Mesenchymal stem cell (in vitro differentiated cells and primary cell): Measurements from ENCODE around the gene UGT1A7.

ENCODE experiments used
- DNase-seq: peaks from one replicate; pipeline ENCODE4 v3.0.0-alpha.2; 2013
- H2AFZ ChIP-seq: one replicate; pipeline ENCODE4 v1.6.1; 2013; ENCODE audit warnings: low read depth, mild to moderate bottlenecking, control low read depth, inconsistent platforms, low read length, moderate library complexity
- H2AK5ac ChIP-seq: 2 replicates; pipeline ENCODE4 v1.6.1; 2013; ENCODE audit warnings: low read length, moderate library complexity, mild to moderate bottlenecking, inconsistent platforms; ENCODE audit not compliant: severe bottlenecking
- H2BK120ac ChIP-seq: one replicate; pipeline ENCODE4 v1.6.1; 2013; ENCODE audit warnings: low read depth, mild to moderate bottlenecking, inconsistent platforms, low read length, moderate library complexity
- H2BK12ac ChIP-seq, 2 experiments: one replicate each; pipeline ENCODE4 v1.6.1; 2013; ENCODE audit warnings: inconsistent platforms in 2 of 2, low read length in 2 of 2, mild to moderate bottlenecking in 2 of 2, moderate library complexity in 2 of 2, control low read depth in 1 of 2
- H2BK15ac ChIP-seq: one replicate; pipeline ENCODE4 v1.6.1; 2013; ENCODE audit warnings: mild to moderate bottlenecking, low read depth, inconsistent platforms; ENCODE audit not compliant: poor library complexity, severe bottlenecking
- H2BK5ac ChIP-seq: 2 replicates; pipeline ENCODE4 v1.6.1; 2013; ENCODE audit warnings: low read depth, mild to moderate bottlenecking, low read length, control low read depth, inconsistent platforms; ENCODE audit not compliant: poor library complexity, severe bottlenecking
- H3K14ac ChIP-seq, 2 experiments: one replicate each; pipeline ENCODE4 v1.6.1; 2013; ENCODE audit warnings: inconsistent platforms in 2 of 2, low read length in 2 of 2, control low read depth in 1 of 2, mild to moderate bottlenecking in 1 of 2, moderate library complexity in 1 of 2
- H3K18ac ChIP-seq, 2 experiments: one replicate each; pipeline ENCODE4 v1.6.1; 2013; ENCODE audit warnings: inconsistent platforms in 2 of 2, low read length in 2 of 2, control low read depth in 1 of 2, low read depth in 1 of 2, mild to moderate bottlenecking in 1 of 2
- H3K23ac ChIP-seq, 2 experiments: one replicate each; pipeline ENCODE4 v1.6.1; 2013; ENCODE audit warnings: inconsistent platforms in 2 of 2, low read length in 2 of 2, mild to moderate bottlenecking in 2 of 2, moderate library complexity in 2 of 2, control low read depth in 1 of 2
- H3K27ac ChIP-seq: 2 replicates; pipeline ENCODE4 v1.5.1; 2013; ENCODE audit warnings: mild to moderate bottlenecking, moderate library complexity, low read length, control low read depth, inconsistent platforms; ENCODE audit not compliant: poor library complexity, severe bottlenecking
- H3K27me3 ChIP-seq, 2 experiments: 2 replicates each; pipeline versions ENCODE4 v1.6.1 to v1.7.0; 2013; ENCODE audit warnings: low read length in 2 of 2, mild to moderate bottlenecking in 2 of 2, moderate library complexity in 2 of 2, control low read depth in 1 of 2, inconsistent platforms in 1 of 2; ENCODE audit not compliant: control insufficient read depth in 1 of 2, insufficient read depth in 1 of 2
- H3K36me3 ChIP-seq, 2 experiments: 2 replicates each; pipeline versions ENCODE4 v1.6.1 to v1.7.0; 2013; ENCODE audit warnings: low read length in 2 of 2, control low read depth in 1 of 2, inconsistent platforms in 1 of 2, low read depth in 1 of 2, mild to moderate bottlenecking in 1 of 2; ENCODE audit not compliant: insufficient read depth in 2 of 2, control insufficient read depth in 1 of 2
- H3K4ac ChIP-seq, 2 experiments: one replicate each; pipeline ENCODE4 v1.6.1; 2013; ENCODE audit warnings: inconsistent platforms in 2 of 2, low read length in 2 of 2, mild to moderate bottlenecking in 2 of 2, moderate library complexity in 2 of 2, control low read depth in 1 of 2, low read depth in 1 of 2
- H3K4me1 ChIP-seq: 2 replicates; pipeline ENCODE4 v1.6.1; 2013; ENCODE audit warnings: low read depth, low read length, control low read depth; ENCODE audit not compliant: control insufficient read depth, insufficient read depth
- H3K4me2 ChIP-seq: 2 replicates; pipeline ENCODE4 v1.6.1; 2013; ENCODE audit warnings: low read length, mild to moderate bottlenecking, inconsistent platforms; ENCODE audit not compliant: poor library complexity, severe bottlenecking
- H3K4me3 ChIP-seq, 2 experiments: 2 replicates each; pipeline versions ENCODE4 v1.5.1 to v1.7.0; 2013; ENCODE audit warnings: low read length in 2 of 2, mild to moderate bottlenecking in 2 of 2, control low read depth in 1 of 2, low read depth in 1 of 2; ENCODE audit not compliant: insufficient read depth in 1 of 2
- H3K79me1 ChIP-seq: replicated peaks from 2 replicates; pipeline ENCODE4 v1.6.1; 2013; ENCODE audit warnings: mild to moderate bottlenecking, control low read depth, low read length, inconsistent platforms; ENCODE audit not compliant: poor library complexity, severe bottlenecking
- H3K9ac ChIP-seq: 2 replicates; pipeline ENCODE4 v1.7.0; 2013; ENCODE audit warnings: mild to moderate bottlenecking, low read length, moderate library complexity
- H3K9me3 ChIP-seq: 2 replicates; pipeline ENCODE4 v1.7.0; 2013; ENCODE audit warnings: mild to moderate bottlenecking, low read length; ENCODE audit not compliant: control insufficient read depth
- H4K8ac ChIP-seq: one replicate; pipeline ENCODE4 v1.6.1; 2013; ENCODE audit warnings: inconsistent platforms, mild to moderate bottlenecking, low read length, moderate library complexity
- H4K91ac ChIP-seq: one replicate; pipeline ENCODE4 v1.6.1; 2013; ENCODE audit warnings: mild to moderate bottlenecking, low read length, inconsistent platforms
- WGBS: methylation state at CpG from one replicate; pipeline ENCODE4 v1.1.7; 2013; ENCODE audit warnings: mixed read lengths; 5-methylcytosine and 5-hydroxymethylcytosine counted together

UGT1A7 gene

DNA sequence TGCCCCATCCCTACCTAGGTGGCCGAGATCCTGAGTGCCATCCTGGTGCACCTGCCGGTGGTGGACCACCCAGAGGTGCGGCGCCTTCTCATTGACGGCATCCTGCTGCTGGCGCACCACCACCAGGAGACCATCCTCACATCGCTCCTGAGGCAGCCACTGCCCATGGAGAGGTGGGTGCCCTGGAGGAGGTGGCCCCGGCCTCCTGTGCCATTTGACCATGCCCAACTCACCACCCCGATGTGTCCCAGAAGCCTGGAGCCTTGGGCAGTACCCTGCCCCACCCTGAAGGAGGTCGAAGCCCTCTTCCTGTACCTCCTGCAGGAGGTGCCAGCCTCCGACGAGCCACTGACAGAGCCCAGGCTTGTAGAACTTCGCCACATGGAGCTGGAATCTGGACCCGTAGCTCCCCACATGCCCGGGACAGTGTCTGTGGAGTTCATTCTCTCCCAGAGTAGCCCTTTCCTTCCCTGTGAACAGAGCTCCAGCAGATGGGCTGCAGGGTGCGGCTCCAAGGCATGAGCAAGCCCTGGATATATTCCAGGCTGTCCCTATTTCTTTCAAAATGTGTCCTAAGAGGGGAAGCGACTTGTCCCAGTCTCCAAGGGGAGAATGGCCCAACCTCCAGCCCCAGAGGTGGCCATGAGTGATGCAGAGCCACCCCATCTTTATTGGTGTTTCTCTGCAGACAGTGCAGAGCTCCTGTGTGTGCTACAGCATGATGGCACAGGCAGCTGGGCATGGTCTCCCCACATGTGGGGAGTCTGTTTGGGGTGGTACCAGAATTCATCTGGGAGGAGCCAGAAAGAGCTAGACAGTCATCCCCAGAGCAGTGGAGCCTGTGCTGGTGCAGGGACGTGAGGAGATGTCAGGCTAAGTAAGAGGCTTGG, 138.4 kb downstream of the UGT1A7 start:
- H2BK12ac ChIP-seq = no peak overlapping the region
- H3K23ac ChIP-seq = no peak overlapping the region
- H3K9me3 ChIP-seq = no peaks in the 10 kb centered on the region
- H2BK5ac ChIP-seq = no peak overlapping the region
- H3K4me1 ChIP-seq = peaks cover 4% of the 10 kb centered on the region
- H3K9ac ChIP-seq = no peak overlapping the region
- H3K36me3 ChIP-seq = no peaks in the 10 kb centered on the region
- H3K27ac ChIP-seq = no peak overlapping the region
- no peak overlapping the region for H2AK5ac ChIP-seq
- H3K4me3 ChIP-seq = no peak overlapping the region
- H3K27me3 ChIP-seq = peaks cover 21 to 27% of the 10 kb centered on the region in 2 experiments
- WGBS = 85% methylated on average over 18 of the region's 18 CpGs
- no peak overlapping the region for H2BK120ac ChIP-seq
- H3K79me1 ChIP-seq = no peaks in the 10 kb centered on the region
- H3K18ac ChIP-seq = no peak overlapping the region
- H3K4ac ChIP-seq = no peak overlapping the region
- H2AFZ ChIP-seq = no peak overlapping the region
- DNase-seq = no peak
- no peak overlapping the region for H4K8ac ChIP-seq
- no peak overlapping the region for H3K14ac ChIP-seq
- H3K4me2 ChIP-seq = no peak overlapping the region
- H2BK15ac ChIP-seq = no peak overlapping the region
- no peak overlapping the region for H4K91ac ChIP-seq

DNA sequence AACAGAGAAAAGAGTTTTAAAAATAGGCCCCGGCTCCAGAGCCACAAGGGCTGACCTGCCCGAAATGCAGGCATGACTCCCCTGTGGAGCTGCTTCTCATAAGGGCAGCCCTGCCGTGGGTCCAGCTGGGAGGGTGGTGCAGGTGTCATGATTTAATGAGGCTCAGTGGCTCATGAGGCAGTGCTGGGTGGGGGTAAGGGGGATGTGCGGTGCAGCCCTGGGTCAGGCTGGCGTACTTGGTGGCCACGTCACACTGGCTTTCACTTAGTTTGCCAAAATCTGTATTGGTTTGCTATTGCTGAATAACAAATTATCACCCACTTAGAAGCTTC, 139.0 kb downstream of the UGT1A7 start:
- Histone ChIP-seq H2BK15ac (no peak overlapping the region), H3K36me3 (no peaks in the 10 kb centered on the region), H3K4me1 (peaks cover 4% of the 10 kb centered on the region), H3K4ac (no peak overlapping the region), H3K27ac (no peak overlapping the region), H2AK5ac (no peak overlapping the region), H3K9ac (no peak overlapping the region), H3K4me2 (no peak overlapping the region), H3K18ac (no peak overlapping the region), H2BK5ac (no peak overlapping the region), H3K14ac (no peak overlapping the region), H3K23ac (no peak overlapping the region), H3K9me3 (no peaks in the 10 kb centered on the region), H4K8ac (no peak overlapping the region), H2BK12ac (no peak overlapping the region), H2BK120ac (no peak overlapping the region), H2AFZ (no peak overlapping the region), H3K79me1 (no peaks in the 10 kb centered on the region), H3K27me3 (peaks cover 21 to 27% of the 10 kb centered on the region in 2 experiments), H3K4me3 (no peak overlapping the region), H4K91ac (no peak overlapping the region)
- DNase-seq = no peak
- WGBS = 81% methylated on average over 3 of the region's 6 CpGs

DNA sequence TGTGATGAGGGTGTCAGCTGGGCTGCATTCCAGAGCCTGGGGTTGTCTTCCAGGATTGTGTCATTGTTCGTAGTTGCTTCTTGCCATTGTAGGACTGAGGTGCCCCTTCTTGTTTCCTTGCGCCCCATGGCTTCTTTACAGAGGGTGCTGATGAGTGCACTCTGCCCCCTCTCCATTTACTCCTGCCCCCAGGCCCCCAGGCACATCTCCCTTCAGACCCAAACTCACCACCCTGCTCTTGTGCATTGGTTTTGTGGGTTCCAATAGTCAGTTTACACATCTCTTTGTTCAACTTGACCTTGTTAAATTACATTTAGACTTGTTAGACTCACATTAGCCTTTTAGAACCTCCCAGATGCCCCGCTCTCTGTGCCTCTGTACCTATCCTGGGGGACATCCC, 139.5 kb downstream of the UGT1A7 start:
- H3K27ac ChIP-seq = no peak overlapping the region
- H3K9ac ChIP-seq = no peak overlapping the region
- no peak overlapping the region for H3K4me3 ChIP-seq
- no peak overlapping the region for H2AK5ac ChIP-seq
- H3K79me1 ChIP-seq = no peaks in the 10 kb centered on the region
- H4K91ac ChIP-seq = no peak overlapping the region
- no peak overlapping the region for H3K4ac ChIP-seq
- no peak overlapping the region for H2BK15ac ChIP-seq
- H3K4me2 ChIP-seq = no peak overlapping the region
- no peak overlapping the region for H2AFZ ChIP-seq
- no peaks in the 10 kb centered on the region for H3K9me3 ChIP-seq
- WGBS = 87% methylated on average over 2 of the region's 3 CpGs
- no peak overlapping the region for H3K23ac ChIP-seq
- H3K36me3 ChIP-seq = no peaks in the 10 kb centered on the region
- H3K14ac ChIP-seq = no peak overlapping the region
- no peak overlapping the region for H2BK12ac ChIP-seq
- DNase-seq = no peak
- H3K4me1 ChIP-seq = peaks cover 4% of the 10 kb centered on the region
- no peak overlapping the region for H2BK5ac ChIP-seq
- no peak overlapping the region for H3K18ac ChIP-seq
- H2BK120ac ChIP-seq = no peak overlapping the region
- peaks cover 21 to 27% of the 10 kb centered on the region in 2 experiments for H3K27me3 ChIP-seq
- no peak overlapping the region for H4K8ac ChIP-seq

GRCh38 chr2:233821709-233822100, 140.0 kb downstream of the UGT1A7 start:
- WGBS = 83% methylated on average over 8 of the region's 8 CpGs
- no peak overlapping the region for H2AFZ ChIP-seq
- no peak overlapping the region for H3K4me2 ChIP-seq
- no peak overlapping the region for H3K4ac ChIP-seq
- H2AK5ac ChIP-seq = no peak overlapping the region
- no peak overlapping the region for H4K8ac ChIP-seq
- H3K9me3 ChIP-seq = no peaks in the 10 kb centered on the region
- no peak overlapping the region for H3K9ac ChIP-seq
- H3K79me1 ChIP-seq = no peaks in the 10 kb centered on the region
- no peak overlapping the region for H3K18ac ChIP-seq
- H3K27me3 ChIP-seq = peaks cover 21 to 27% of the 10 kb centered on the region in 2 experiments
- H3K36me3 ChIP-seq = no peaks in the 10 kb centered on the region
- H2BK5ac ChIP-seq = no peak overlapping the region
- H3K4me3 ChIP-seq = no peak overlapping the region
- no peak overlapping the region for H4K91ac ChIP-seq
- no peak for DNase-seq
- no peak overlapping the region for H3K23ac ChIP-seq
- no peak overlapping the region for H2BK120ac ChIP-seq
- peaks cover 2% of the 10 kb centered on the region for H3K4me1 ChIP-seq
- H3K14ac ChIP-seq = no peak overlapping the region
- H2BK12ac ChIP-seq = no peak overlapping the region
- no peak overlapping the region for H3K27ac ChIP-seq
- no peak overlapping the region for H2BK15ac ChIP-seq
